ENCODE data around the gene C11orf54. TPM values are rescaled to one million over a fixed set of nuclear protein-coding genes. Genes with fewer than 3 reads are reported as not detected.

Gene C11orf54
- total RNA-seq, 4 donors from 2014 or later: 17.9 to 22.2 (median 21.0) TPM

- Histone ChIP-seq H3K9me3 (no peaks in the 10 kb centered on the region), H3K36me3 (peaks cover 0 to 93% (median 44%) of the 10 kb centered on the region in 3 donors), H3K4me1 (peaks cover 17 to 61% (median 26%) of the 10 kb centered on the region in 3 donors), H3K27ac (no peak overlapping the region), H3K4me3 (no peak overlapping the region), H3K27me3 (no peaks in the 10 kb centered on the region)
- intact Hi-C loops (cut with DNase I): no loop called here
- TF ChIP-seq CTCF (IDR thresholded peaks at IDR 0.05): no peak
- TF ChIP-seq POLR2A (IDR thresholded peaks at IDR 0.05): no peak
- WGBS, 2 donors: 53 to 56% methylated on average over 1 of the region's 1 CpG
- no peak for DNase-seq
Observed at GRCh38 chr11:93734427-93735222, 6.8 kb upstream of the C11orf54 start.

GRCh38 chr11:93735627-93736026 is 5.8 kb upstream of the C11orf54 start:
- WGBS, 2 donors: 70 to 74% methylated on average over 1 of the region's 1 CpG
- Histone ChIP-seq H3K4me3 (no peak overlapping the region), H3K27me3 (no peaks in the 10 kb centered on the region), H3K36me3 (peaks cover 0 to 83% (median 36%) of the 10 kb centered on the region in 3 donors), H3K9me3 (no peaks in the 10 kb centered on the region), H3K27ac (no peak overlapping the region), H3K4me1 (peaks cover 18 to 66% (median 27%) of the 10 kb centered on the region in 3 donors)
- intact Hi-C loops (cut with DNase I): no loop called here
- DNase-seq: no peak
- TF ChIP-seq CTCF (IDR thresholded peaks at IDR 0.05) (no peak), POLR2A (IDR thresholded peaks at IDR 0.05) (no peak)

GRCh38 chr11:93736129-93736528 is 5.3 kb upstream of the C11orf54 start:
- intact Hi-C loops (cut with DNase I): no loop called here
- no peaks in the 10 kb centered on the region for H3K9me3 ChIP-seq
- peaks cover 18 to 66% (median 27%) of the 10 kb centered on the region in 3 donors for H3K4me1 ChIP-seq
- no peak overlapping the region for H3K27ac ChIP-seq
- H3K36me3 ChIP-seq: peaks cover 0 to 78% (median 32%) of the 10 kb centered on the region in 3 donors
- no peak overlapping the region for H3K4me3 ChIP-seq
- TF ChIP-seq POLR2A (IDR thresholded peaks at IDR 0.05): no peak
- TF ChIP-seq CTCF (IDR thresholded peaks at IDR 0.05): no peak
- no peaks in the 10 kb centered on the region for H3K27me3 ChIP-seq
- no peak for DNase-seq

GRCh38 chr11:93737904-93738612 is 3.4 kb upstream of the C11orf54 start:
- no peaks in the 10 kb centered on the region for H3K27me3 ChIP-seq
- peaks cover 18 to 77% (median 33%) of the 10 kb centered on the region in 3 donors for H3K4me1 ChIP-seq
- no peaks in the 10 kb centered on the region for H3K9me3 ChIP-seq
- WGBS, 2 donors: 21 to 25% methylated on average over 6 of the region's 6 CpGs
- no peak for DNase-seq
- H3K36me3 ChIP-seq: peaks cover 0 to 60% (median 19%) of the 10 kb centered on the region in 3 donors
- H3K27ac ChIP-seq: peak overlapping the region in 2 of 4 donors; percentile 10 to 92
- TF ChIP-seq POLR2A (IDR thresholded peaks at IDR 0.05) (no peak), CTCF (IDR thresholded peaks at IDR 0.05) (no peak)
- H3K4me3 ChIP-seq: peak overlapping the region in 3 of 4 donors; percentile 10 to 94 (median 88)
- intact Hi-C loops (cut with DNase I): no loop called here

- intact Hi-C loops (cut with DNase I): no loop called here
- Histone ChIP-seq H3K4me3 (peak overlapping the region; percentile 2 to 94 (median 49)), H3K9me3 (no peaks in the 10 kb centered on the region), H3K36me3 (peaks cover 0 to 60% (median 15%) of the 10 kb centered on the region in 3 donors), H3K27me3 (no peaks in the 10 kb centered on the region), H3K27ac (peak overlapping the region in 2 of 4 donors; percentile 10 to 92), H3K4me1 (peaks cover 18 to 71% (median 33%) of the 10 kb centered on the region in 3 donors)
- WGBS, 2 donors: 25 to 35% methylated on average over 6 of the region's 6 CpGs
- DNase-seq: no peak
- no peak for TF ChIP-seq POLR2A (IDR thresholded peaks at IDR 0.05)
- no peak for TF ChIP-seq CTCF (IDR thresholded peaks at IDR 0.05)
Observed at GRCh38 chr11:93738647-93739081, 2.8 kb upstream of the C11orf54 start.

All from esophagus squamous epithelium (tissue), 5 donors.